Peyer's patch (tissue), 4 donors: ENCODE measurements around the gene RAD51AP1. TPM values are rescaled to one million over a fixed set of nuclear protein-coding genes. Genes with fewer than 3 reads are reported as not detected.

Source experiments
- DNase-seq, 3 donors: peaks; one replicate each; pipeline ENCODE4 v3.0.0-alpha.2; 2017 to 2019
- H3K27ac ChIP-seq, 4 donors: fragments of 200-600 bp; sonication (generic); one replicate each; pipeline ENCODE4 v1.5.1; 2016 to 2019
- H3K27me3 ChIP-seq, 2 donors: fragments of 200-600 bp; sonication (generic); one replicate each; pipeline ENCODE4 v1.5.1; 2019
- H3K36me3 ChIP-seq, 3 donors: fragments of 200-600 bp; sonication (generic); one replicate each; pipeline ENCODE4 v1.5.1; 2016 to 2019
- H3K4me1 ChIP-seq, 4 donors: fragments of 200-600 bp; sonication (generic); one replicate each; pipeline ENCODE4 v1.5.1; 2016 to 2019
- H3K4me3 ChIP-seq, 4 donors: fragments of 200-600 bp; sonication (generic); 1 replicate in 3 of 4; 2 replicates in 1 of 4; pipeline ENCODE4 v1.5.1; 2016 to 2019; ENCODE audit warnings: mild to moderate bottlenecking in 1 of 4
- H3K9me3 ChIP-seq, 4 donors: fragments of 200-600 bp; sonication (generic); one replicate each; pipeline ENCODE4 v1.5.1; 2016 to 2019; ENCODE audit warnings: mild to moderate bottlenecking in 1 of 4
- POLR2A ChIP-seq, 2 donors: fragments of 450-650 bp; IDR thresholded peaks; one replicate each; pipeline ENCODE4 v1.5.1; 2017; ENCODE audit warnings: antibody characterized with exemption in 2 of 2, mild to moderate bottlenecking in 2 of 2, moderate library complexity in 2 of 2
- total RNA-seq, 4 donors: library from RNA; depleted of rRNA; stranded (reverse); fragments of >200 nt; gene quantifications; one replicate each; pipeline ENCODE4 v1.1.0, GENCODE V29; 2016
- TF ChIP-seq, protein P1 (sequence below), 6 experiments: fragments of 450-650 bp in 4 of 6; fragments of 200-600 bp in 2 of 6; sonication (generic) in 1 of 6; IDR thresholded peaks; one replicate each; pipeline ENCODE4 v1.5.1; 2017 to 2019; ENCODE audit warnings: antibody characterized with exemption in 6 of 6, mild to moderate bottlenecking in 3 of 6, moderate library complexity in 1 of 6

The RAD51AP1 gene
- total RNA-seq, 4 donors from 2014 or later, result 2.3 to 35.5 (median 3.5) TPM

DNA sequence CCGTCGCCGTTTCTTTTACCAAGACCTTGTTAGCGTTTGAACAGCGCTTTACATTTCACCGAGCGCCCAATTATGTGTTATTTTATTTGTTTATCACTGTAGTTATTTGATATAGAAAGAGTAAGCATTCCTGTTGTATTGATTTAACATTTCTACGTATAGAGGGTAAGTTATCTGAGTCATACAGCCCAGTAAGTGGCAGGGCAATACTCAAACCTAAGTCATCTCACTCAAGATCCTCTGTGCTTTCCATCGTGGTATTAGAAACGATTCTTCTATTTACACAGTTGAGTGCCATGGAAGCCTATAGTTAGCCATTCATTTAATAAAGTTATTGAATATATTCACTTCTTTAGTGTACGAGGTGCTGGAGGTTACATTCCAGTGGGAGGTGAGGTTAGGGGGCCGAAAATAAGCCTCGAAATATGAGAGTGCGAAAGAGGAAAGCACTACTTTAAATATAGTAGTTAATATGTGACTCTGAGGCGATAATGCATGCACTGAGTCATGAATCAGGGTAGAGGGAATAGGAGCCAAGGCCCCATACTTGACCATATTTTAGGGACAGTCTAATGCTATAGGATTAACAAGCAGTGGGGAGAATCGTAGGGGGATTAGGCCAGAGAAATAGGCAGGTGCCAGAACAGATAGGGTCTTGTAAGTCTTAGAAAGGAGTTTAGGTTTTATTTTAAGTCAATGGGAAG lies 629 bp downstream of the RAD51AP1 start:
- H3K27ac ChIP-seq, result peak overlapping the region in 1 of 4 donors; percentile 90
- H3K9me3 ChIP-seq, result no peaks in the 10 kb centered on the region
- H3K36me3 ChIP-seq, result peaks cover 0 to 9% (median 0%) of the 10 kb centered on the region in 3 donors
- no peak for DNase-seq
- no peak for TF ChIP-seq POLR2A (IDR thresholded peaks at IDR 0.05)
- TF ChIP-seq, protein P1, sequence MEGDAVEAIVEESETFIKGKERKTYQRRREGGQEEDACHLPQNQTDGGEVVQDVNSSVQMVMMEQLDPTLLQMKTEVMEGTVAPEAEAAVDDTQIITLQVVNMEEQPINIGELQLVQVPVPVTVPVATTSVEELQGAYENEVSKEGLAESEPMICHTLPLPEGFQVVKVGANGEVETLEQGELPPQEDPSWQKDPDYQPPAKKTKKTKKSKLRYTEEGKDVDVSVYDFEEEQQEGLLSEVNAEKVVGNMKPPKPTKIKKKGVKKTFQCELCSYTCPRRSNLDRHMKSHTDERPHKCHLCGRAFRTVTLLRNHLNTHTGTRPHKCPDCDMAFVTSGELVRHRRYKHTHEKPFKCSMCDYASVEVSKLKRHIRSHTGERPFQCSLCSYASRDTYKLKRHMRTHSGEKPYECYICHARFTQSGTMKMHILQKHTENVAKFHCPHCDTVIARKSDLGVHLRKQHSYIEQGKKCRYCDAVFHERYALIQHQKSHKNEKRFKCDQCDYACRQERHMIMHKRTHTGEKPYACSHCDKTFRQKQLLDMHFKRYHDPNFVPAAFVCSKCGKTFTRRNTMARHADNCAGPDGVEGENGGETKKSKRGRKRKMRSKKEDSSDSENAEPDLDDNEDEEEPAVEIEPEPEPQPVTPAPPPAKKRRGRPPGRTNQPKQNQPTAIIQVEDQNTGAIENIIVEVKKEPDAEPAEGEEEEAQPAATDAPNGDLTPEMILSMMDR (IDR thresholded peaks at IDR 0.05), result no peak
- H3K4me1 ChIP-seq, result peaks cover 0 to 20% (median 2%) of the 10 kb centered on the region in 4 donors
- H3K4me3 ChIP-seq, result peak overlapping the region; percentile 72 to 88 (median 81)
- no peaks in the 10 kb centered on the region for H3K27me3 ChIP-seq

DNA sequence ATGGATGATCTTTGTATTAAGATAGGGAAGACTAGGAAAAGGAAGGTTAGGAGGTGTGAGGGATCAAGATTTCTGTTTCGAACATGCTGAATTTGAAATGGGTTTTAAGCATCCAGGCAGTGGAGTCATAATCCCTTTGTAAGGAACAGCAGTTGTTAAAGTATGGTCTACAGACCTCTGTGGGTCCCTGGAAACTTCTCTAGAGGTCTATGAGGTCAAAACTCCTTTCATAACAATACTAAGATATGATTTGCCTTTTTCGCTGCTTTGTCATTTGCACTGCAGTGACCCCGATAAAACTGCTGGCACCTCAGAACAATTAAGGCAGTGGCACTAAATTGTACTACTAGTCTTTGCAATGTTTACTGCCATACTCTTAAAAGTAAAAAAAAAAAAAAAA lies 1.5 kb downstream of the RAD51AP1 start:
- Histone ChIP-seq H3K27me3 (no peaks in the 10 kb centered on the region), H3K4me3 (no peak overlapping the region), H3K27ac (no peak overlapping the region), H3K9me3 (no peaks in the 10 kb centered on the region), H3K4me1 (peaks cover 0 to 20% (median 2%) of the 10 kb centered on the region in 4 donors), H3K36me3 (peaks cover 0 to under 1% (median 0%) of the 10 kb centered on the region in 3 donors)
- DNase-seq, result no peak
- TF ChIP-seq POLR2A (IDR thresholded peaks at IDR 0.05), result no peak
- TF ChIP-seq, protein P1 (IDR thresholded peaks at IDR 0.05), result no peak

DNA sequence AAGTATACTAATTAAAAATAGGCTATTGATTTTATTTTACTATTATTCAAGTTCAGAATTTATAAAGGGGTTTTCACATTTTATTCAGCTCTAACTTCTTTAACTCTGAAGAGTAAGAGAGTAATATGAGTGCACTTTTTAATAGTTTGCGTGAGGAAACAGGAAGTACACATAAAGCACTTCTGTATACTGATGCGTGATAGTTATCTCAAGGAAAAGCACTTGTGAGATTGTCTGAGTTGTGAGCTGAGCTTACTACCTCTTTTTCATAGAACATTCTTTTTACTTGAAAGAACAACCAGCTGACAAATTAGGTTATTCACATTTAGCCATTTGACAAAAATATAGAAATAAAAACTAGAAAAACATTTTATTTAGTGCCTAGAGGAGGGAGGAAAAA lies 1.9 kb downstream of the RAD51AP1 start:
- DNase-seq, result no peak
- Histone ChIP-seq H3K4me1 (peaks cover 0 to 20% (median 2%) of the 10 kb centered on the region in 4 donors), H3K36me3 (no peaks in the 10 kb centered on the region), H3K4me3 (no peak overlapping the region), H3K9me3 (no peaks in the 10 kb centered on the region), H3K27ac (no peak overlapping the region), H3K27me3 (no peaks in the 10 kb centered on the region)
- no peak for TF ChIP-seq POLR2A (IDR thresholded peaks at IDR 0.05)
- TF ChIP-seq, protein P1 (IDR thresholded peaks at IDR 0.05), result no peak

DNA sequence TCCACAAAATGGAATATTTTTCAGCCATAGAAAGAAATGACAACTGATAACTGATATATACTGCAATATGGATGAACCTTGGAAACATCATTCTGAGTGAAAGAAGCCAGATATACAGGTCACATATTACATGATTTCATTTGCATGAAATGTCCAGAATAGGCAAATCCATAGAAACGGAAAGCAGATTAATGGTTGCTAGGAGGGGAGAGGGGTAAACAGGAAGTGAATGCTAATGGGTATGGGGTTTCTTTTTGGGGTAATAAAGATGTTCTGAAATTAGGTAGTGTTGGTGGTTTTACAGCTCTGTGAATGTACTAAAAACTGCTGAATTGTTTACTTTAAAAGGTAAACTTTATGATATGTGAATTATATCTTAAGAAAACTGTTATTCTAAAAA lies 6.5 kb downstream of the RAD51AP1 start:
- H3K27ac ChIP-seq, result no peak overlapping the region
- no peaks in the 10 kb centered on the region for H3K4me1 ChIP-seq
- no peaks in the 10 kb centered on the region for H3K9me3 ChIP-seq
- H3K4me3 ChIP-seq, result no peak overlapping the region
- TF ChIP-seq POLR2A (IDR thresholded peaks at IDR 0.05), result no peak
- TF ChIP-seq, protein P1 (IDR thresholded peaks at IDR 0.05), result no peak
- no peaks in the 10 kb centered on the region for H3K36me3 ChIP-seq
- DNase-seq, result no peak
- no peaks in the 10 kb centered on the region for H3K27me3 ChIP-seq

DNA sequence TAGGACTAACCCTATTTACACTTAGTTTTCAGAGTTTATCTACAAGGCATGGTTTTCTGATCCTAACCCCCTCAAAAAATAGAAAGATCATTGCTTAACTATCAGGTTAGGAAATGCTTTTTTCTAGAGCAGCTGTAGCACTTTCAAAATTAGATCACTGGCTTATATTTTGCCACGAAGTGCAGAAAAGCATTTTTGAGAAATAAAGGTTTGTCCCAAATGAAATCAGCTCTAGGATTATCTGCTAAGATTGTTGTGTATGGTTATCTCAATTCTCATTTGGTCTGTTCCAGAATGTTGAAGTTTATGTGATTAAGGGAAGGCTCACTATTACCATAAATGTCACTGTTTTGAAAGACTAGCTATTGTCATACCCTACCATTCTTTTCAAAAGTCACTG lies 13.5 kb downstream of the RAD51AP1 start:
- DNase-seq, result no peak
- Histone ChIP-seq H3K36me3 (no peaks in the 10 kb centered on the region), H3K9me3 (no peaks in the 10 kb centered on the region), H3K4me1 (no peaks in the 10 kb centered on the region), H3K4me3 (no peak overlapping the region), H3K27me3 (no peaks in the 10 kb centered on the region), H3K27ac (no peak overlapping the region)
- TF ChIP-seq POLR2A (IDR thresholded peaks at IDR 0.05), result no peak
- TF ChIP-seq, protein P1 (IDR thresholded peaks at IDR 0.05), result no peak
